NT2/D1 (cell line): ENCODE data around the gene ARHGAP30.
"Not testable (repeated sequence)": the region's sequence is repeated elsewhere in the genome, so short reads cannot be mapped to it uniquely, and the experiment has no call there.

Experiments used
- DNase-seq: peaks from one replicate; pipeline ENCODE4 v3.0.0-alpha.2; 2011; ENCODE audit warnings: low read depth, low spot score
- H3K27me3 ChIP-seq: 2 replicates; pipeline ENCODE4 v1.6.0; 2011; ENCODE audit warnings: mild to moderate bottlenecking; ENCODE audit not compliant: insufficient read length, insufficient read depth
- H3K36me3 ChIP-seq: 2 replicates; pipeline ENCODE4 v1.6.1; 2011; ENCODE audit warnings: mild to moderate bottlenecking, low read length, mixed read lengths; ENCODE audit not compliant: insufficient read depth, insufficient read length
- H3K4me1 ChIP-seq: 2 replicates; pipeline ENCODE4 v1.5.1; 2011; ENCODE audit not compliant: insufficient read depth, insufficient read length
- H3K4me3 ChIP-seq: 2 replicates; pipeline ENCODE4 v1.5.1; 2011; ENCODE audit warnings: low read depth; ENCODE audit not compliant: insufficient read length
- H3K9ac ChIP-seq: 2 replicates; pipeline ENCODE4 v1.6.0; 2011; ENCODE audit warnings: low read depth; ENCODE audit not compliant: insufficient read length
- H3K9me3 ChIP-seq: 2 replicates; pipeline ENCODE4 v1.5.1; 2011; ENCODE audit warnings: mild to moderate bottlenecking, low read length; ENCODE audit not compliant: insufficient read depth
- SUZ12 ChIP-seq: IDR thresholded peaks from 2 replicates; pipeline ENCODE4 v1.6.1; 2011; ENCODE audit not compliant: insufficient read length, insufficient read depth; ENCODE audit errors: extremely low read depth
- YY1 ChIP-seq: IDR thresholded peaks from 2 replicates; pipeline ENCODE4 v1.6.1; 2011; ENCODE audit not compliant: insufficient read length, insufficient read depth
- ZNF274 ChIP-seq: IDR thresholded peaks from 2 replicates; pipeline ENCODE4 v1.6.1; 2011; ENCODE audit warnings: mild to moderate bottlenecking, low read depth, low read length

Gene ARHGAP30

DNA sequence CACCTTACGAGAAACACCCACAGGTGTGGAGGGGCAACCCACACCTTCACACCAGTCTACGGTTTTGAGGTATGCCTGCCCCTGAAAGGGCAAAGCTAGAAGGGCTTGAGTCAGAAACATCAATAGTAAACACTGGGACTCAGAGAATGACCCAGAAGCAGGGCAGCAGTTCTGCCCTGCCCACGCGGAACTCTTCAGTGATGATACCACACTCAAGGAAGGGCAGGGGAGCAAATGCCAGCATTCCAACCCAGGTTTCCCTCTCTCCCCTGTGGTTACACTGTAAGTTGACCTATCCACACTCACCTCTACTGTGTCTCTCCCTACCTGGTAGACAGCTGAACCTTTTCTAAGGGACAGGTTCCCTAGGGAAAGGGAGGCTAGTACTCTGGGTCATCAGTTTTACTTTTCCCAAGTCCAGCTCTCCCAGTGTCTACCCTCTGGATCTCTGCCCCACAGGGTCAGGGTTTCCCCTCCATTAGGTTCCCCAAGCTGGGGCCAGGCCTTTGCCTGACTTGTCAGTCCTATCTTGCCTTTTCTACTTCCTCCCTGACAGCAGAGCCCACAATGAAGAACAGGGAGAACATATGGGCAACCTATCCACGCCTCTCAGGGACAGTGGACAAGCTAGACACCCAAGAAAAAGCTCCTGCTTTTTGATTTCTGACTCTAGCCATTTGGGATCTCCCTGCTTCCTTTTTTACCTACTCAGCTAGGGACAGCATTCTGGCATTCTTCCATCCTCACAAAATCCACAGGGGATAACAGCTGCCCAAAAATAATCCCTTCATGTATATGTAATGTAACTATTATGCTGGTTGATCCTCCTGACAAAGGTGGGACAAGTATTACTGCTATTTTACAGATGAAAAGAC, 51.7 kb downstream of the ARHGAP30 start:
- H3K27me3 ChIP-seq = no peaks in the 10 kb centered on the region
- DNase-seq = no peak
- TF ChIP-seq ZNF274 (no peak), SUZ12 (no peak), YY1 (no peak)
- H3K9ac ChIP-seq = peak overlapping the region; percentile 69
- peaks cover 19% of the 10 kb centered on the region for H3K4me1 ChIP-seq
- H3K36me3 ChIP-seq = peaks cover 7% of the 10 kb centered on the region
- H3K4me3 ChIP-seq = peak overlapping the region; percentile 99
- H3K9me3 ChIP-seq = no peaks in the 10 kb centered on the region

GRCh38 chr1:161017181-161017580, 52.5 kb downstream of the ARHGAP30 start:
- not testable (repeated sequence) for DNase-seq, H3K27me3 ChIP-seq, H3K36me3 ChIP-seq, H3K9me3 ChIP-seq, H3K4me3 ChIP-seq
- Histone ChIP-seq H3K4me1 (peaks cover 19% of the 10 kb centered on the region), H3K9ac (peak overlapping the region; percentile 12)

- H3K9ac ChIP-seq, H3K4me3 ChIP-seq, H3K27me3 ChIP-seq, H3K9me3 ChIP-seq, DNase-seq, H3K36me3 ChIP-seq: not testable (repeated sequence)
- H3K4me1 ChIP-seq = peaks cover 19% of the 10 kb centered on the region
Observed at GRCh38 chr1:161016683-161017082, 53.0 kb downstream of the ARHGAP30 start.

DNA sequence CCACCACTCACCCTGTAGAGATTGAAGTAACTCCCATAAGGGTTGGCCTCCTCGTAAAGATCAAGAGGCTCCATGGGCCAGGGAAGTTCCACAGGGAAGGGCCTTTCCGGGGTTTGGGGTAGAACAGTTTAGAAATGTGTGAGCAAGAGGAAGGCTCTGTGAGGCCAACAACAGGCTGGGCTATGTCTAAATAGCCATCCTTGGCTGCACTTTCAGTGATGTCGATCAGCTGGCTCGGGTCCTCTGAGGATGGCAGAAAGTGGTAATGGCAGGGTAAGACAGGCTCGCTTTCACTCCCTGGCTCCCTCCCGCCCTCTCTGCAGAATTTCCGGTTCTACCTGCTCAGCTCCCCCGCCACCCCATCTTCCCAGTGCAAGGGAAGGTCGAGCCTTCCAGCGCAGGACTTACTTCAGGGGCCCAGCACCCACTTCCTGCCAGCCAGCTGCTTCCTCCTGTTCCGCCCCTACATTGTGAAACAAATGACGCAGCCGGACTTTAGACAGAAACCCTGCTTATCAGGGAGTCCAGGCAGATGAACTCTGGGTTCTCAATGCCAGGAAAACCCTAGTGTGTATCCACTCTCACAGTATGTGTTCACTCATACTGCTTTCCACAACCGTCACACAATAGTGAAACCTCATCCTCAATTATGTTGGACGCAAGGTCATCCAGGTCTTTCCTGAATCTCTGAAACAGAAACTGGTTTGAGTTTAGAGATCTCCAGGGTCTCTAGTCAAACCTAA, 56.0 kb downstream of the ARHGAP30 start:
- Histone ChIP-seq H3K4me3 (no peak overlapping the region), H3K9ac (peak overlapping the region; percentile 13), H3K36me3 (peaks cover 12% of the 10 kb centered on the region), H3K27me3 (no peaks in the 10 kb centered on the region), H3K4me1 (peaks cover 18% of the 10 kb centered on the region), H3K9me3 (no peaks in the 10 kb centered on the region)
- DNase-seq = no peak
- TF ChIP-seq YY1 = no peak
- no peak for TF ChIP-seq SUZ12
- no peak for TF ChIP-seq ZNF274

DNA sequence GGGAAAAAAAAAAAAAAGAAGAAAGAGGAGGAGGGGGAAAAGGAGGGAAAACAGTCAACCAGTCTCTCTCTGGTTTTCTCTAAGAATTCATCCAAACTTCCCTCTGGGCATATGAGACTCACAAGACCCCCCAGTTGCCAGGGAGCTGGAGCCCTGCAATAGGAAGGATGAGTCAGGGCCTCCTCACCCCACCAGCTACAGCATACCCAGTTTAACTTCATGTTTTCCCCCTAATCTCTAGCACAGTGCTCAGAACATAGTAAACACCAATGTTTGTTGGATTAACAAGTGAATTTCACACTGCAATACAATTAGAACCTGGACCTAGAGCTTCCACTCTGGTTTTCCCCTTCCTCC, 56.6 kb downstream of the ARHGAP30 start:
- TF ChIP-seq SUZ12 (no peak), YY1 (no peak), ZNF274 (no peak)

GRCh38 chr1:161012420-161012819, 57.3 kb downstream of the ARHGAP30 start:
- H3K9ac ChIP-seq = no peak overlapping the region
- TF ChIP-seq SUZ12 (no peak), YY1 (no peak), ZNF274 (no peak)
- peaks cover 12% of the 10 kb centered on the region for H3K36me3 ChIP-seq
- no peak overlapping the region for H3K4me3 ChIP-seq
- peaks cover 7% of the 10 kb centered on the region for H3K4me1 ChIP-seq
- no peaks in the 10 kb centered on the region for H3K9me3 ChIP-seq
- no peak for DNase-seq
- H3K27me3 ChIP-seq = no peaks in the 10 kb centered on the region

More for the DNA sequence above, 56.6 kb downstream of the ARHGAP30 start:
- Histone ChIP-seq H3K9me3 (no peaks in the 10 kb centered on the region), H3K36me3 (peaks cover 12% of the 10 kb centered on the region), H3K4me3 (no peak overlapping the region), H3K27me3 (no peaks in the 10 kb centered on the region), H3K4me1 (peaks cover 12% of the 10 kb centered on the region), H3K9ac (peak overlapping the region; percentile 2)
- DNase-seq = no peak

DNA sequence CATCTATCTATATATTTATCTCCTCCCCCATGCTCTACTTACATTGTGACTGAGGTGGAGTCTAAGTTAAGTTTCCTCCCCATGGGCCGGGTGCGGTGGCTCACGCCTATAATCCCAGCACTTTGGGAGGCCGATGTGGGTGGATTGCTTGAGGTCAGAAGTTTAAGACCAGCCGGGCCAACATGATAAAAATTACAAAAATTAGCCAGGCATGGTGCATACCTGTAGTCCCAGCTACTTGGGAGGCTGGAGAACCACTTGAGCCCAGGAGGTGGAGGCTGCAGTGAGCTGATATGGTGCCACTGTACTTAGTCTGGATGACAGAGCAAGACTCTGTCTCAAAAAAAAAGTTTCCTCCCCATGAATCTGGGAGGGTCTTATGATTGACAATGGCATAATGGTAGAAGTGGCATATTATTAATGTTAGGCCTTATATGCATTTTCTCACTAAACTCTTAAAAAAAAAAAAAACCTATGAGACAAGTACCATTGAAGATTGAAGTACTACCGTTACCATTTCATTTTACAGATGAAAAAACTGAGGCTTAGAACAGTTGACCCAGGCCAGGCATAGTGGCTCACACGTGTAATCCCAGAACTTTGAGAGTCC, 60.0 kb downstream of the ARHGAP30 start:
- TF ChIP-seq YY1 (no peak), ZNF274 (no peak), SUZ12 (no peak)
- Histone ChIP-seq H3K9me3 (no peaks in the 10 kb centered on the region), H3K4me1 (peaks cover 7% of the 10 kb centered on the region), H3K4me3 (no peak overlapping the region), H3K27me3 (no peaks in the 10 kb centered on the region), H3K36me3 (peaks cover 15% of the 10 kb centered on the region), H3K9ac (no peak overlapping the region)
- no peak for DNase-seq
